Esophagus squamous epithelium (tissue), 5 donors: ENCODE measurements around the gene OBP2A. TPM values are rescaled to one million over a fixed set of nuclear protein-coding genes. Genes with fewer than 3 reads are reported as not detected.
"Not testable (repeated sequence)": the region's sequence is repeated elsewhere in the genome, so short reads cannot be mapped to it uniquely, and the experiment has no call there.

Source experiments
- DNase-seq: peaks from one replicate; lab custom pipeline; 2025; lab: John Stamatoyannopoulos, UW
- H3K27ac ChIP-seq, 4 donors: fragments of 200-600 bp; sonication (generic); one replicate each; pipeline ENCODE4 v1.5.1; 2016 to 2019; ENCODE audit warnings: mild to moderate bottlenecking in 1 of 4
- H3K27me3 ChIP-seq, 4 donors: fragments of 200-600 bp; sonication (generic); 1 replicate in 3 of 4; 2 replicates in 1 of 4; pipeline versions ENCODE4 v1.5.1 to v1.6.0; 2017 to 2021; ENCODE audit warnings: antibody characterized with exemption in 1 of 4
- H3K36me3 ChIP-seq, 3 donors: fragments of 200-600 bp; sonication (generic); one replicate each; pipeline ENCODE4 v1.5.1; 2016 to 2019
- H3K4me1 ChIP-seq, 3 donors: fragments of 200-600 bp; sonication (generic); one replicate each; pipeline ENCODE4 v1.5.1; 2017 to 2019
- H3K4me3 ChIP-seq, 4 donors: fragments of 200-600 bp; sonication (generic); 1 replicate in 3 of 4; 2 replicates in 1 of 4; pipeline ENCODE4 v1.5.1; 2016 to 2019; ENCODE audit warnings: mild to moderate bottlenecking in 2 of 4, moderate library complexity in 1 of 4
- H3K9me3 ChIP-seq, 3 donors: fragments of 200-600 bp; sonication (generic); one replicate each; pipeline ENCODE4 v1.5.1; 2016 to 2019
- POLR2A ChIP-seq, 4 donors: fragments of 450-650 bp; IDR thresholded peaks; one replicate each; pipeline ENCODE4 v1.6.1; 2017; ENCODE audit warnings: antibody characterized with exemption in 4 of 4, mild to moderate bottlenecking in 4 of 4, moderate library complexity in 3 of 4
- WGBS, 2 donors: methylation state at CpG; one replicate each; pipeline ENCODE4 v1.1.5; 2018; 5-methylcytosine and 5-hydroxymethylcytosine counted together
- intact Hi-C: fragments of 100-400 bp; cut with DNase I; formaldehyde crosslinking; loops from one replicate; pipeline ENCODE4 v1.15.0; 2022
- total RNA-seq, 4 donors: library from RNA; depleted of rRNA; stranded (reverse); fragments of >200 nt; gene quantifications; one replicate each; pipeline ENCODE4 v1.1.0, GENCODE V29; 2016
- TF ChIP-seq, protein P1 (sequence below), 6 experiments: fragments of 450-650 bp in 4 of 6; fragments of 200-600 bp in 2 of 6; sonication (generic) in 2 of 6; IDR thresholded peaks; one replicate each; pipeline ENCODE4 v1.5.1; 2016 to 2019; ENCODE audit warnings: antibody characterized with exemption in 6 of 6, mild to moderate bottlenecking in 4 of 6, moderate library complexity in 4 of 6
- donor health status: DM: yes; HTN: yes; CAD: no.

Gene OBP2A
- total RNA-seq, 4 donors from 2014 or later = not detected

DNA sequence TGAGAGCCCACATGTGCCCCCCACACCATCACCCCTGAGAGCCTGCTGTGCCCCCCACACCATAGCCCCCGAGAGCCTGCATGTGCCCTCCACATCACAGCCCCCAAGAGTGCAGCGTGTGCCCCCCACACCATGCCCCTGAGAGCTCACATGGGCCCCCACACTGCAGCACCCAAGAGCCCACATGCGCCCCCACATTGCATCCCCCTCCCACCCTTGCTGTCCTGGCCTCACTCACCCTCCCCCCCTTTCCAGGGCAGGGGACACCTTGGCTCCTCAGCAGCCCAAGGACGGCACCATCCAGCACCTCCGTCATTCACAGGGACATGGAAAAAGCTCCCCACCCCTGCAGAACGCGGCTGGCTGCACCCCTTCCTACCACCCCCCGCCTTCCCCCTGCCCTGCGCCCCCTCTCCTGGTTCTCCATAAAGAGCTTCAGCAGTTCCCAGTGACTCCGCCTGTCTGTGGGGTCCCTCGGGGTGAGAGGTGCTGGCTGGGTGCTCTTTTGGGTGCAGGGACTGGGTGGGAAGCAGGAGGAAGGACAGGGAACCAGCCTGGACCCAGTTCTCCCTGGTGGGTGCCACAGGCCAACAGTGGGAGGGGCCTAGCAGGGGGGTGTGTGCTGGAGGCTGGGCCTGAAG, 19.7 kb upstream of the OBP2A start:
- Histone ChIP-seq H3K4me3 (no peak overlapping the region), H3K9me3 (no peaks in the 10 kb centered on the region), H3K4me1 (no peaks in the 10 kb centered on the region), H3K27ac (no peak overlapping the region), H3K36me3 (no peaks in the 10 kb centered on the region), H3K27me3 (peaks cover 0 to 72% (median 0%) of the 10 kb centered on the region in 4 donors)
- intact Hi-C loops = no loop called here
- TF ChIP-seq, protein P1, sequence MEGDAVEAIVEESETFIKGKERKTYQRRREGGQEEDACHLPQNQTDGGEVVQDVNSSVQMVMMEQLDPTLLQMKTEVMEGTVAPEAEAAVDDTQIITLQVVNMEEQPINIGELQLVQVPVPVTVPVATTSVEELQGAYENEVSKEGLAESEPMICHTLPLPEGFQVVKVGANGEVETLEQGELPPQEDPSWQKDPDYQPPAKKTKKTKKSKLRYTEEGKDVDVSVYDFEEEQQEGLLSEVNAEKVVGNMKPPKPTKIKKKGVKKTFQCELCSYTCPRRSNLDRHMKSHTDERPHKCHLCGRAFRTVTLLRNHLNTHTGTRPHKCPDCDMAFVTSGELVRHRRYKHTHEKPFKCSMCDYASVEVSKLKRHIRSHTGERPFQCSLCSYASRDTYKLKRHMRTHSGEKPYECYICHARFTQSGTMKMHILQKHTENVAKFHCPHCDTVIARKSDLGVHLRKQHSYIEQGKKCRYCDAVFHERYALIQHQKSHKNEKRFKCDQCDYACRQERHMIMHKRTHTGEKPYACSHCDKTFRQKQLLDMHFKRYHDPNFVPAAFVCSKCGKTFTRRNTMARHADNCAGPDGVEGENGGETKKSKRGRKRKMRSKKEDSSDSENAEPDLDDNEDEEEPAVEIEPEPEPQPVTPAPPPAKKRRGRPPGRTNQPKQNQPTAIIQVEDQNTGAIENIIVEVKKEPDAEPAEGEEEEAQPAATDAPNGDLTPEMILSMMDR (IDR thresholded peaks at IDR 0.05) = no peak
- no peak for TF ChIP-seq POLR2A (IDR thresholded peaks at IDR 0.05)
- no peak for DNase-seq
- WGBS, 2 donors = no CpG with 5 or more reads among the region's 11 CpGs

DNA sequence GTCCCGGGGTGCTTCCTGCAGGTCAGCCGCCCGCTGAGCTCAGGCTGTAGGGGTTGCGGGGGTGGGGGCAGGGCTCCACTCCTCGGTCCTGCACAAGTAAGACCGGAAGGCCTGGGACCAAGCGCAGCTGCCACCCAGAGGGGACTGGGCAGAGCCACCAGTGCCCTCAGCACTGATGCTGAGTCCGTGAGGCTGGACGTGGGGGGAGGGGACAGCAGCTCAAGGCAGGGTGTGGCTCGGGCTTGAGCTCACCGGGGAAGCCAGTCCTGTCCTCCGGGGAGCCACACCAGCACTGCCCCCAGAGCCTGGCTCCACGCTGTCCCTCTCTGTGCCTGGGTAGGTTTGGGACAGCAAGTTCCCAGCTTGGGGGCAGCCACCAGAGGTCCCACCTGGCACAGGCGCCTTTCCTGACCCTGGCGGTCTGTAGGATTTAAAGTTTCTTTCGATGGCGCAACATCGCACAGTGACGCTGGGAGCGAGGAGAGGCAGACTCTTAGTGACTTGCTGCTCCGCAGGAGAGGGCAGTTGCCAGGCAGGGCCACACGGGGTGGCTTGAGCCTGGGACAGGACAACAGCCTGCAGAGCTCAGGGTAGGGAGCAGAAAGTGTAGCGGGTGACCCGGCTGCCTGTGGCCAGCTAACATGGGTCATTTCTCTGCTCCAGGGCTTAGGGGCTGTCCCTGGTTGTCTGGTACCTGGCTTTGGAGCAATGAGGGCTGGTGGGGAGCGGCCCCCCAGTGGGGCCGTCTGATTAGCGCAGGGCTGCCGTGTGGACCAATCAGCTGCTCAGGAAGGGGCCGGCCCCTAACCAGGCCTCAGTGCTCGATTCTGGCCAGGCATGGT, 19.0 kb upstream of the OBP2A start:
- Histone ChIP-seq H3K36me3 (no peaks in the 10 kb centered on the region), H3K4me3 (no peak overlapping the region), H3K9me3 (no peaks in the 10 kb centered on the region), H3K27me3 (peaks cover 0 to 71% (median 0%) of the 10 kb centered on the region in 4 donors), H3K27ac (no peak overlapping the region), H3K4me1 (no peaks in the 10 kb centered on the region)
- no peak for TF ChIP-seq POLR2A (IDR thresholded peaks at IDR 0.05)
- DNase-seq = no peak
- intact Hi-C loops = no loop called here
- 58 to 67% methylated on average over 3 to 4 of the region's 30 CpGs for WGBS, 2 donors

DNA sequence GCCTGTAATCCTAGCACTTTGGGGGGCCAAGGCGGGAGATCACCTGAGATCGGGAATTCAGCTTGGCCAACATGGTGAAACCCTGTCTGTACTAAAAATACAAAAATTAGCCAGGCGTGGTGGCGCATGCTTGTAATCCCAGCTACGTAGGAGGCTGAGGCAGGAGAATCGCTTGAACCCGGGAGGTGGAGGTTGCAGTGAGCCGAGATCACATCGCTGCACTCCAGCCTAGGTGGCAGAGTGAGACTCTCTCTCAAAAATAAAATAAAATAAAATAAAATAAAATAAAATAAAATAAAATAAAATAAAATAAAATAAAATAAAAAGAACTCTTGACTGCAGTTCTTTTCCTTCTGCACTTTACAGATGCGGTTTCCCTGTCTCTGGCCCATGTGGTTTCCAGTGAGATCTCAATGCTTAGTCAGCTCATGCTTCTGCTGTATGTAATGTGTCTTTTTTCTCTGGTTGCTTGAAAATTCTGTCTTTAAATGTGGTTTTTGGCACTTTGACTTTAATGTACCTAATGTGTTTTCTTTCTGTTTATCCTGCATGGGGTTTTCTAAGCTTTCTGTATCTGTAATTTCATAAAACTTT, 17.0 kb upstream of the OBP2A start:
- 90 to 94% methylated on average over 10 of the region's 10 CpGs for WGBS, 2 donors
- H3K27ac ChIP-seq, H3K4me3 ChIP-seq, H3K9me3 ChIP-seq, intact Hi-C loops, H3K4me1 ChIP-seq, DNase-seq, H3K36me3 ChIP-seq: not testable (repeated sequence)
- peaks cover 0 to 68% (median 0%) of the 10 kb centered on the region in 4 donors for H3K27me3 ChIP-seq

- intact Hi-C loops = no loop called here
- Histone ChIP-seq H3K4me3 (no peak overlapping the region), H3K36me3 (no peaks in the 10 kb centered on the region), H3K9me3 (no peaks in the 10 kb centered on the region), H3K27ac (no peak overlapping the region), H3K27me3 (peaks cover 0 to 65% (median 0%) of the 10 kb centered on the region in 4 donors), H3K4me1 (no peaks in the 10 kb centered on the region)
- 67 to 75% methylated on average over 3 to 4 of the region's 5 CpGs for WGBS, 2 donors
- TF ChIP-seq, protein P1 (IDR thresholded peaks at IDR 0.05) = no peak
- TF ChIP-seq POLR2A (IDR thresholded peaks at IDR 0.05) = no peak
- DNase-seq = no peak
Observed at GRCh38 chr9:135530146-135530545, 15.8 kb upstream of the OBP2A start.

GRCh38 chr9:135531096-135531495, 14.8 kb upstream of the OBP2A start:
- Histone ChIP-seq H3K27ac (no peak overlapping the region), H3K27me3 (peaks cover 0 to 61% (median 0%) of the 10 kb centered on the region in 4 donors), H3K36me3 (no peaks in the 10 kb centered on the region), H3K4me3 (no peak overlapping the region), H3K9me3 (no peaks in the 10 kb centered on the region), H3K4me1 (no peaks in the 10 kb centered on the region)
- intact Hi-C loops = no loop called here
- DNase-seq = no peak
- TF ChIP-seq, protein P1 (IDR thresholded peaks at IDR 0.05) = no peak
- no peak for TF ChIP-seq POLR2A (IDR thresholded peaks at IDR 0.05)
- 82 to 95% methylated on average over 4 to 10 of the region's 10 CpGs for WGBS, 2 donors

GRCh38 chr9:135533113-135533512, 12.8 kb upstream of the OBP2A start:
- no peak for DNase-seq
- TF ChIP-seq, protein P1 (IDR thresholded peaks at IDR 0.05) = no peak
- TF ChIP-seq POLR2A (IDR thresholded peaks at IDR 0.05) = no peak
- Histone ChIP-seq H3K4me1 (no peaks in the 10 kb centered on the region), H3K4me3 (no peak overlapping the region), H3K27ac (no peak overlapping the region), H3K36me3 (no peaks in the 10 kb centered on the region), H3K27me3 (peaks cover 0 to 64% (median 0%) of the 10 kb centered on the region in 4 donors), H3K9me3 (no peaks in the 10 kb centered on the region)
- WGBS, 2 donors = 79 to 92% methylated on average over 3 of the region's 3 CpGs
- intact Hi-C loops = no loop called here
